Activated CD4-positive, alpha-beta T cell treated with anti-CD3 and anti-CD28 coated beads, Interleukin-2, amount 50 U/mL, for 4 hours (primary cell): ENCODE results near the gene MPPED2.

Source experiments
- DNase-seq, 2 experiments: peaks; one replicate each; pipeline ENCODE4 v3.0.0-alpha.2; 2020

Gene MPPED2

DNA sequence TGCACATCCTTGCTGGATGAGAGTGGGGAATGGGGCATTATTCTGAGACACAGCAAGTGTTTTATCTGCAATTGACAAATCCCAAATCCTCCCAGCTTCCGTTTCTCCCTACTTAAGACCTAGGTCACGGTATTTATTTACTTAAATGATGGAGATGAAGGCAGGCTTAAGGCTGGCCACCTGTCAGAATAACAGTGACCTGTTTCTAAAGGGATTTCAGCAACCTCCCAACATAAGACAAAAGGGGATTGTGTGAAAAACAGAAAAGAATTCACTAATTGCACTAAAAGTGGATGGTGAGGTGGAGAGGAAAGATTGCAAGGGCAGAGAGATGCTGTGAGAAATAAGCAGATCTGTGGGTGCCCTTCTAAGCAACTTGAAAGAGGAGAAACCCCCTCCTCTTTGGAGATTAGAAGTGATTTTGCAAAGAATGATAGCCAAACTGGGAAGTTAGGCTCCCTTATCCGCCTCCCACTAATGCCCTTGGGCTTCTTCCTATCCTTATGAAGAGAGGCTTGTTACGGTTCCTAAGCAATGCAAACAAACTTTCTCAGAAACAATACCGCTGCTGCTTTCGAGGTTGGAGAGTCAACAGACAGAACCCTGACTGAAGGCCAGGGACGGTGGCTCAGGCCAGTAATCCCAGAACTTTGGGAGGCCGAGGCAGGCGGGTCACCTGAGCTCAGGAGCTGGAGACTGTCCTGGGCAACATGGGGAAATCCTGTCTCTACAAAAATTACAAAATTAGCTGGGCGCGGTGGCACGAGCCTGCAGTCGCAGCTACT is 179.0 kb downstream of the MPPED2 start:
- DNase-seq = no peak

DNA sequence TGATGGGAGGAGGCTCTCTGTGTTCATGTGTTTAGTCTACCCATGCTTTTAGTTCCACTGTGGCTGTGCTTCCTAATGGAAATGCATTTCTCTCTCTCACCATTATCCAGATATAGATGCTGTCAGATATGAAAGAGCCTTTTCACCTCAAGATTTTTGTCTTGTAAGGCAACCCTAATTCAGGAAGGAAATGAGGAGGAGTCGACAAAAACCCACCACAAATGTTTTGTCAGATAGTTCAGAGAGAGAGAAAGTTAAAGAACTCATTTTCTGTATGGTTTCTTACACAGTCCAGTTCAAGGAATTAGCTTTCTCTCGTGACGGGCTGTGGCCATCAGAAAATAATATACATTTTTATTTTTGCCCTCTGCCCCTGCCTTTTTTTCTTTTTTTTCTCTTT is 180.8 kb downstream of the MPPED2 start:
- no peak for DNase-seq

DNA sequence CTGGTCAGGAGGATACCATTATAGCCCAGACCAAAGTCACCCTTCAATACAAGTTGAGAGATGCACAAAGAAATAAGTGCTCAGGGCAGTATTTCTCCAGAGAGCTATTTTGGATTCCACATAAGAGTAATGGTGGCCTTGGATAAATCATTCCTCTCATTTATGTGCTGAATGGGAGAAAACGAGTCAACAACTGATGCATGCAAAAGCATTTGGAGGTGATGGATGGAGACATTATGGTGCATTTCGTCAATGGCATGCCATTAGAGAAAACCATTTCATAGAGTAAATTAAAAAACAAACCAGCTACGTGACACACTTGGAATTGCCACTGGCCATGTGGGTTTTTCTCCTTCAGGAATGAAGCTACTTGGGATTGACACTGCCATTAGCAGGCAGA is 182.0 kb downstream of the MPPED2 start:
- no peak for DNase-seq

DNA sequence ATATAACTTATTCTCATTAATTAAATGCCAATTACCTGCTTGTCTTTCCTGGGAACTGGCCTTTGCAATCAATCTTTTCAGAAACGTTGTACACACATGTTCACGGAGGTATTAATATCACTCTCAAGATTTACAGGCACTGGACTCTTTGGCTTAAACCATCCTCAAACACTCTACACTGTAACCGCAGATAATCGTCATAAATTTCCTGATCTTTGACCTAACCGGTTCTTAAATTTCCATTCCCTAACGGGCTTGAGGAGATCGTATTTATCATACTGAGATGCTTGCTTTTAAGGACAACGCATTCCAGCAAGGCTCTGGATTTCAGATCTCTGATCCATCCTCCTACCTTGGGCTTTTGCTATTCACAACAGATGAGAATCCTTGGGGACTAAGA is 190.4 kb downstream of the MPPED2 start:
- no peak for DNase-seq

DNA sequence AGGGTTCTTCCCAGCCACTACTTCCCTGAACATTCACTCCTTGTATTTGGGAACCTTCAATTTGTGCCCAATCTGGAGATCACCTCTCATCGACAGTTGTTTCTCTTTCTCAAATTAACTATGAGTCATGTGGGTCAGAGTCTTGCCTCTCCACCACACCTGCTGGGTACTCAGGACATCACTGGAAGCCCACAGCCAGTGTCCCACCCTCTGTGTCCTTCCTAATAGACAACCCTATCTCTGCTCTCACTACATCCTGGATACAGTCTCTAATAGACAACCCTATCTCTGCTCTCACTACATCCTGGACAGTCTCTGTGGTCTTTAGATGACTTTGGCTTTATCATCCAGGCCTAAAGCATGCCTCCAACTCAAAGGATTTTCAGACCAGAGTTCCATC is 193.1 kb downstream of the MPPED2 start:
- no peak for DNase-seq

DNA sequence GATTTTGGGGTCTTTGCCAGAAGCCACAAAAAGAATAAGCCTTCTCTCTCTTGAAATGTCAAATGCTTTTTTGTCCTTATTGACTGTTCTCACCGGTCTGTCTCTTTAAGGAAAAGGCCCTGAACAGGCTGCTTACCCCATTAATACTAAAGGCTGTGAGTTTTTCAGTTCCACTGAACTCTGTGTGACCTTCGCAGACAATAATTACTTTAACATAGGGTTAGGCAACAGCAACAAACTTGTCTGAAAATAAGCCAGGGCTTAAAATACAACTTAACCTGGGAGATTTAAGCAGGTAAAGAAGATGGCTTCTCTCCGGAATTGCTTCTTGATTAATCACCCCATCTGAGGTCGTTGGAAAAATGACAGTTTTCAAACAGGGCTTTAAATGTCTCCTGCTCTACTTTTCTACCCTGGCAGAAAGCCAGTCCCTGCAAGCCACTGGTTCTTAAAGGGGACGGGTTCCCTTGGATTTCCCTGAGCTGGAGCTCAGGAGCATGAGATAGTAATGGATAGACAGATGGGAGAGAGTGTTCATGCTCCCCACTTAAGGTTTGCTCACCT is 193.8 kb downstream of the MPPED2 start:
- no peak for DNase-seq

DNA sequence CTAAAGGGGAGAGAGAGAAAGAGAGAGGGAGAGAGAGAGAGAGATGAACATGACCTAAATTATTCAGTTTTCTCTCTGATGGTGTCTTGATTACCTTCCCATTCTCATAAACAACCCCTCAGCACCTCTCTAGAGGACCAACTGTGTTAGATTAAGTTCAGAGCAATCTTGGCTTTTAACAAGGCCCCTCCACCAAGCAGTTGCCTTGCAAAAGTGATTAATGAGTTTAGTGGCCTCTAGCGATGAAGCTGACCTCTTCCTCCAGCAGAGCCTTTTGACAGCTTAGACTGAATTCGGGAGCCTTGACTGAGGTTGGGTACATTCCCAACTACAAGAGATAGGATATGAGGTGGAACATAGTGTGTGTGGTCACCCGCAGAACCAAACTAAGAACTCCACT is 197.2 kb downstream of the MPPED2 start:
- DNase-seq = no peak

DNA sequence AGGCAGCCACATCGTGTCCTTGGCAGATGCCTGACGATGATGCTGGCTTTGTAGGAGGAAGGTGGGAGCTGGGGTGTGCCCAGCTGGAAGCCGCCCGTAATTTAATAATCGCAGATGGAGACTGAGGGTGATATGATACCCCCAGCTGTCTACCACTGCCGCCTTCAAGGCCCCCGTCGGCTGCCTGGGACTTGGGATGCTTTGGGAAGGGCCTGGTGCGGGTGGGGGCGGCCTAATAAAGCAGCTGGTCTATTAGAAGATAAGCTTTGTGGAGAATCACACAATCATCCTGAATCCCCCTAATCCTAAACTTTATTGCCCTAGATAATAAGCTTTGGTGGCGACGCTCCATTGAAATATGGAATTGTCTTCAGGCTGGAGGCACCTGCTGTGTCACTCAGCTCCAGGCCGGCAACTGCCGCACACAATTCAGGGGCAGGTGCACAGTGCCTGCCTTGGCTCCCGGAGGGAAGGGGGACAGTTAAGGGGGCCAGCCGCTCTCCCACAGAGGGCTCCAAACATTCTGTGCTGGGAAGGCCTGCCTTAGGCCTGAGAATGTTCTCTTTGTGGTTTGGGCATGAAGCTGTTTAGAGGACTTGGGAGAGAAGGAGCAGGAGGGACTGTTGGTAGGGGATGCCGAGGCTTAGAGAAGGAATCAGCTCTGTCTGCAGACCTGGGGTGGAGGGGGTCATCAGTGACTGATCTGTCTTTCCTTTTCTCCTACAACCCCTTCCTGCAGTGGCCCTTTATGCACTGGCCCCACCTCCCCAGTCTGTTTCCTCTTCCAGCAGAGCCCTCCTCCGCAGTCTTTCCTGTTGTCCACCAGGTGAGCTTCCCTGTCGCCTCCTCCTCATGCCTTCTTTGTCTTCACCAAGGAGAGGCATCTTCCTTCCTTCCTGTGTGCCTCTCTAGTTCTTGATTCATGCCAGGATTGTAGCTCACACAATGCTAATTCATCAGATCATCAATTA is 198.0 kb downstream of the MPPED2 start:
- DNase-seq = no peak

DNA sequence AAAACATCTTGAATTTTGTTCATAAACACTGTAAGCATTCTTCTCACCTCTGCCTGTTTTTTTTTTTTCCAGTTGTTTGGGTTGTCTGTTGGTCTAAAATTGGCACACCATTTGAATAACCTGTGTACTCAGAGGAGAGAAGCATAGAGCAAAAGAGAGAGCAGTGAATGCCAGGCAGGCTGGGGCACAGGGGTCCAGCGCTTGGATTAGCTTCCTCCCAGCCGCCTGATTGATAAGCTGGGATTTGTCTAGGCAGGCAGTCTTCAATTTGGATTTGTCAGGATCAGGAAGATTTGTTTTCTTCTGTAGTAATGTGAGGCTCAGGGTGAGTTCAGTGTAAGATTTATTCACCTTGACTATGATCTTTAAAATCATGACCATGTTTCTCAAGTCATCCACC is 204.3 kb downstream of the MPPED2 start:
- no peak for DNase-seq

DNA sequence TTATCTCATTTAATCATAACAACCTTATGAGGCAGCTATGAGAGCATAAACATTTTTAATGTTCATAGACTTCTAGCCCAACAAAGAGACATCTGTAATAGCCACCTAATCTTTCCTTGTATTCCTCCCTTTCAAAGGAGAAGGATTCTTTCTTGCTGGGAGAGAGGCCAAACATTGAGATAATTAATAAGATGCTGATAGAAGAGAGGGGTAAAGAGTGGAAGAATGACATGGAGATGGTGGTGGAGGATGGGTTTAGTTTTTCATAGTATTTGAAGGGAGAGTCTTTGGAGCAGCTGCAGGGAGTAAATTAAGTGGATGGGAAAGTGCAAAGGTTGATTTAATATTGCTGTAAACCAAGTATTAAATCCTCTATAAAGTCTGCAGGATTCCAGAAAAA is 205.3 kb downstream of the MPPED2 start:
- DNase-seq = no peak

DNA sequence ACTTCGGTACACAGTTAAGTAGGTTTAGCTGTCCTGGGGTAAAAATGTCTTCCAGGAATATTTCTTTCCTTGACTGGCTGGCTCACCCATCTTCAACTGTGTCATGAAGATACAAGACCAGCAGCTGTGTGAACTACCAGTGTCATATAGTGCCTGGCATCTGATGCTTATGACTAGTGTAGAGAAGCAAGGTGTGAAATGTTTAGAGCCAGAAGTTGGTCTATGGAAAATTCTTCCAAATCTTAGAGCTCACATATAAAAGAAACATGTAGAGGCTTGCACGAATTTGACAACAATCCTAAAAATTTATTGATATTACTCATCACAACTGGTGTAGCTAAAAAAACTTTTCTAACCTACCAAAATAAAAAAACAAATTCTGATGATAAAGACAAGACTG is 208.8 kb downstream of the MPPED2 start:
- DNase-seq = no peak

DNA sequence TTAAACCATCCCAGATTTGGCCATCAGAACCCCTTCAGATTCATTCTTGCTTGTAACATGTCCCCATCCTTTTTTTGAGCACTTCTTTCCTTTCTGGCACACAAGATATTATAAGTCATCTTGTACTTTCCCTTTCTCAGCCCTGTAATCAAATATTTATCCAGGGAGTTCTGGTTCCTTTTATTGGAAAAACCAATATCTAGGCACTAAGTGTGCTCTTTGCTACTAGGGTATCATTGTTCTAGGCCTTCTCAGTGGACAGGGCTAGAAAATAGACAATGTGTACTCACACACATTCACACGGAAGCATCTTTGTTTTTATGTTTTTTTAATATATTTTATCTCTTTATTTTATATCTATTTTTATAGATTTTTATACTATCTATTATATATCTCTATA is 216.0 kb downstream of the MPPED2 start:
- no peak for DNase-seq

DNA sequence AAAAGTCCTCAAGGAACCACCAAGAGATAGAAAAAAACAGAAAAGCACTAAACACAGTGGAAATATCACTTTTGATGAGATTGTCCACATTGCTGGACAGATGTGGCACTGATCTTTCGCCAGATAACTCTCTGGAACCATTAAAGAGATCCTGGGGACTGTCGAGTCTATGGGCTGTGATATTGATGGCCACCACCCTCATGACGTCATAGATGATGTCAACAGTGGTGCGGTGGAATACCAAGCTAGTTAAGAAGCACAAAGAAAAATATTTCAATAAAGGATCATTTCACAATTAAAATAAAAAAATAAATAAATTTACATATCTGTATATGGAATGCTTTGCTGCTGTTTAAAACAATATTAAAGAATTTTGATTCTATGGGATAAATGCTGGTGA is 217.8 kb downstream of the MPPED2 start:
- no peak for DNase-seq

DNA sequence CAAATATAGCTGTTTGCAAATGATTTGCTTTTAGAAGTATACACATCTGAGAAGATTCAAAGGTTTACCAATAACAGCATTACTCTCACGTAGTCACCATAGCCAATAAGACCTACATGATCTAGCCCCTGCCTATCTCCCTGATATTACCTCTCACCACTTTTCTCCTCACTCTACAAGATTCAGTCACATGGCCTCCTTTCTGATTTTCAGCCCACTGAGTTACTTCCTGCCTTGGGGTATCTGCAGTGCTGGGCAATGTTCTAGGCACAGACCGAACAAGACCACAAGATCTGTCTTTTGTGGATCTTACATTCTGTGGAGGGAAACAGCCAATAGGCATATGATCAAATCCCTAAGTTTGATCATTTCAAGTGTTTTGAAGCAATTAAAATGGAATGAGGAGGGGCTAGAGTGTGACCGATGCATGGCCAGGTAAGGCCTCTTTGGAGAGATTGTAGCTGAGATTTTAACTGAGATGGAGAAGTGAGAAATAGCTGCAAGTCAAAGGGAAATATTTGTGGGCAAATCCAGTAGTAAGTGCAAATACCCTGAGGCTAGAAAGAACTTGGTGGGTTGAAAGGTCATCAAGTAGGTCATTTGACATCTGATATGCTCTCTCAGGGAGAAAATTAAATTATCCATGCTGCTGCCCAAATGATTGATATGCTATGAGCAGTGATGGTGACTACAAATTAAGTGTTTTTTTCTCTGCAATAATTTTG is 220.2 kb downstream of the MPPED2 start:
- DNase-seq = no peak

DNA sequence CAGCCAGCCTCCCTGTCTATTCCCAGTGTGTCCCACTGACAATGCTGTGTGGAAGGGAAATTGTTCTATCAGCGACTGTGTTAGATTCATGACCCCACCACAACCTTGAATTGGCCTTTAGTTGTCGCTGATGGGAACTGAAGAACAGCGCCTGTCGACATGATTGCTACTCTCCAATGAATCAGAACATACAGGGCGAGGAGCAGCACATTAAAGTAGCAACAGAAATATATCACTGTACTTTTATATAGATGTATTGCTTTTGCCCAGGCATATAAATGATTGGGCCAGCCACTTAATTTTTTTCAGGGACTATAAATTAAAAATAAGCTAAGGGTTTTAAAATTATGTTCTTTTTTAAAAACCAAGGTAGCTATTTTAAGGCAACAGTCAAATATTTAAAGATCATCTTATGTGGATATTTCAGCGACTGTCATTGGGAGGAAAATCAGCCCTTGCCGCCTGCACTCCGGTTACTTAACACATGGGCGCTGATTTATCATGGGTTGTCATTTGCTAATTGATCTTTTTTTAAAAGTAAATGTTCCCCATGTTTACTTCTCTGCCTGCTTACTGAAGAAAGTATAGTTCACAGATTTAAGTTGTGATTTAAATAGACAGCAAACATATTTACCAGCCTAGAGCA is 221.2 kb downstream of the MPPED2 start:
- DNase-seq = no peak

DNA sequence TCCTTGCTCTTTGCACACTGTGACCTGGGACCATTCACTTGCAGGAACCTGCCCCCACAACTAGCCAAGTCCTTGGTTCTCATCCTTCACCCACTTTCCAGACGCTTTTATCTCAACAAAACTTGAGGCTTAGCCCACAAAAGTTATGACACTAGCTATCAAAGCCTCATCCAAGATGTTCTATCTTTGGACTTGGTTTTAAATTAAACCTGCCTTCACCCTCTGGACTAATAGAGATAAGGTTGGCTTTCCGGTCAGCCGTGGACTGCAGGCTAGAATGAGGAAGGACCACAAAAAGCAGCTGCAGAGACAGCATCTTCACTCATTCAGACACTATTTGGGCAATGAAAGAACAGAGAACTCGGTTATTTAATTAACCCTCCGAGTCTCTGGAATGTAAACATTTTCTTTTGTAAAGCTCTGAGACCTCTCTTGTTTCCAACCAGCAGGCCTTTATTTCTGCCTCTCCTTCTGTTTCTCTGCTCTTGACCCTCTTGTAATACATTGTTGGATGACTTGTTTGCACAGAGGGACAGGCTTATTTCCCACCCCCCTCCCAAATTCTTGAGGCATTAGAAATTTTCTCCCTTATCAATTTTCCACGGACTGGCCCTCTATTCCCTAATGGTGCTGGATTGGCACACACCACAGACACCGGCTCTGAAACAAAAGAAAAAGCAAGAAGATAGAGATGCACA is 221.9 kb downstream of the MPPED2 start:
- no peak for DNase-seq

DNA sequence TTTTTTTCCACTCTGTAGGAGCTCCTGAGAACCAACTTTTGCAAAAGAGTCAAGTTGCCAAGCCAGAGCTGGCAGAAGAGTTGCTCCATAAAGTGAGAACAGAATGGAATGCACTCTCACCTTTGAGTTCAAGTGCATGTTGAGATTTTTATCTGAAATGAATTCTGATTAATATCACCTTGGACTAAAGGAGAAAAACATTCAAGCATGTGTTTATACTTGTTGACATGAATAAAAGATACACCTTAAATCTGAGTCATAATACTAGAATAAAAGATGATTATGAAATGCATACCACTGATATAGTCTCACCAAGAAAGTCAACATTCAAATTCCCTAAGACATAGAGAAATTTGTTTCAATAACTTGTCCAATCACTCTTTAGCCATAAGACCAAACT is 225.4 kb downstream of the MPPED2 start:
- DNase-seq = no peak
